Activated CD4-positive, alpha-beta T cell treated with anti-CD3 and anti-CD28 coated beads, Interleukin-2, amount 50 U/mL, for 16 hours (primary cell): Measurements from ENCODE around the gene PIGN.

Experiments used
- DNase-seq: peaks from one replicate; pipeline ENCODE4 v3.0.0-alpha.2; 2020

PIGN gene

GRCh38 chr18:62186774-62187542 lies at the start of gene PIGN, which contains the start of gene RELCH:
Gene PIGN, minus strand, starts transcription at chr18:62187056. Its CDS starts 25,703 bp downstream, at chr18:62161353.
Gene RELCH, plus strand, starts transcription at chr18:62187255. Its CDS starts 251 bp downstream, at chr18:62187506.
- DNase-seq = peak; percentile 98

GRCh38 chr18:62236252-62236651 lies 49.4 kb upstream of the PIGN start:
- DNase-seq = no peak

- no peak for DNase-seq
Measured at GRCh38 chr18:62226047-62226446, 39.2 kb upstream of the PIGN start.

- no peak for DNase-seq
Measured at GRCh38 chr18:62224229-62224628, 37.4 kb upstream of the PIGN start.

GRCh38 chr18:62214790-62215189 lies 27.9 kb upstream of the PIGN start:
- DNase-seq = no peak

GRCh38 chr18:62211325-62211828 lies 24.5 kb upstream of the PIGN start:
- no peak for DNase-seq

- no peak for DNase-seq
Measured at GRCh38 chr18:62210138-62210537, 23.3 kb upstream of the PIGN start.

GRCh38 chr18:62209046-62209445 lies 22.2 kb upstream of the PIGN start:
- no peak for DNase-seq

GRCh38 chr18:62206593-62206992 lies 19.7 kb upstream of the PIGN start:
- DNase-seq = no peak

GRCh38 chr18:62205824-62206223 lies 19.0 kb upstream of the PIGN start:
- DNase-seq = no peak

GRCh38 chr18:62201870-62202269 lies 15.0 kb upstream of the PIGN start:
- DNase-seq = no peak

GRCh38 chr18:62200121-62200914 lies 13.5 kb upstream of the PIGN start:
- DNase-seq = no peak

- no peak for DNase-seq
Measured at GRCh38 chr18:62199629-62200028, 12.8 kb upstream of the PIGN start.

GRCh38 chr18:62198259-62198658 lies 11.4 kb upstream of the PIGN start:
- DNase-seq = no peak

- no peak for DNase-seq
Measured at GRCh38 chr18:62196980-62197379, 10.1 kb upstream of the PIGN start.

GRCh38 chr18:62196079-62196478 lies 9.2 kb upstream of the PIGN start:
- no peak for DNase-seq

GRCh38 chr18:62189208-62189607 lies 2.4 kb upstream of the PIGN start:
- no peak for DNase-seq

GRCh38 chr18:62187543-62188510 lies 971 bp upstream of the PIGN start:
- DNase-seq = peak; percentile 50

GRCh38 chr18:62186499-62186773 lies 420 bp downstream of the PIGN start:
- DNase-seq = no peak

GRCh38 chr18:62183578-62184195 lies 3.2 kb downstream of the PIGN start:
- DNase-seq = peak; percentile 60

- no peak for DNase-seq
Measured at GRCh38 chr18:62182220-62182619, 4.6 kb downstream of the PIGN start.

GRCh38 chr18:62179213-62179612 lies 7.6 kb downstream of the PIGN start:
- no peak for DNase-seq
